Mucosa of rectum (tissue), 2 donors: ENCODE data around the gene SELENOS.

Source experiments
- H3K27ac ChIP-seq, 2 donors: one replicate each; pipeline ENCODE4 v1.7.0; 2013; ENCODE audit warnings: inconsistent platforms in 2 of 2, low read depth in 2 of 2, low read length in 2 of 2
- H3K27me3 ChIP-seq, 2 donors: one replicate each; pipeline ENCODE4 v1.7.0; 2013; ENCODE audit warnings: low read length in 2 of 2; ENCODE audit not compliant: control insufficient read depth in 2 of 2, insufficient read depth in 2 of 2
- H3K36me3 ChIP-seq, 2 donors: one replicate each; pipeline ENCODE4 v1.7.0; 2013; ENCODE audit warnings: low read length in 2 of 2; ENCODE audit not compliant: control insufficient read depth in 2 of 2, insufficient read depth in 2 of 2
- H3K4me1 ChIP-seq, 2 donors: one replicate each; pipeline ENCODE4 v1.7.0; 2013; ENCODE audit warnings: low read length in 2 of 2, mild to moderate bottlenecking in 1 of 2; ENCODE audit not compliant: control insufficient read depth in 2 of 2, insufficient read depth in 2 of 2
- H3K4me3 ChIP-seq, 2 donors: one replicate each; pipeline ENCODE4 v1.7.0; 2013; ENCODE audit warnings: low read length in 2 of 2
- H3K9ac ChIP-seq, 2 donors: one replicate each; pipeline ENCODE4 v1.7.0; 2013; ENCODE audit warnings: low read length in 2 of 2, low read depth in 1 of 2, mild to moderate bottlenecking in 1 of 2
- H3K9me3 ChIP-seq, 2 donors: one replicate each; pipeline ENCODE4 v1.7.0; 2013; ENCODE audit warnings: low read length in 2 of 2; ENCODE audit not compliant: control insufficient read depth in 2 of 2
- donor health status: healthy.
- donor health status: Normal muscosa, but diverticular disease.

Gene SELENOS

DNA sequence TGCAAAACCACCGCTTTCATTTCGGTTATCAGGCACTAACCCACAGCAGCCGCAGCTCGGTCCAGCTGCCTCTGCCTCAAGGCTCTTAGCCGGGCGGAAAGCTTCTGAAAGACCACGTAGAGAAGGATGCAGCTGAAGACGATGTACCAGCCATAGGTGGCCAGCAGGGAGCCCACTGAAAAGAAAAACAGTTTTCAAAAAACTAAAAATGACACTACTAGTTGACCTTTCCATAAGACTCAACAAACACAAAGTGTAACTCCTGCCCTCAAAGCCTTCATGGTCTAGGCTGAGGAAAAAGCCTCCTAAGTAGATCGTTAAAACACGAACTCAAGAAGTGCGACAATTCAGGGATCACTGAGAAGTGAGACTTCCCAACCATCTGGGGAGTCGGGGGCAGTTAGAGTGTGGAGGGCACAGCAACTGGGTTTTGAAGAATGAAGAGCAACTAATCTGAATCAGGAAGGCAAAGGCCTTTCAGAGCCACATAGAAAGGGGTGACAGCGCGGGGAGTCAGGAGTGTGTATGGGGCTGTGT, 716 bp downstream of the SELENOS start:
- H3K36me3 ChIP-seq: peaks cover 47 to 52% of the 10 kb centered on the region in 2 donors
- peak overlapping the region; percentile 77 to 98 for H3K4me3 ChIP-seq
- no peaks in the 10 kb centered on the region for H3K27me3 ChIP-seq
- H3K9ac ChIP-seq: peak overlapping the region; percentile 89 to 98
- H3K4me1 ChIP-seq: peaks cover 22 to 29% of the 10 kb centered on the region in 2 donors
- no peaks in the 10 kb centered on the region for H3K9me3 ChIP-seq
- peak overlapping the region; percentile 95 to 97 for H3K27ac ChIP-seq

DNA sequence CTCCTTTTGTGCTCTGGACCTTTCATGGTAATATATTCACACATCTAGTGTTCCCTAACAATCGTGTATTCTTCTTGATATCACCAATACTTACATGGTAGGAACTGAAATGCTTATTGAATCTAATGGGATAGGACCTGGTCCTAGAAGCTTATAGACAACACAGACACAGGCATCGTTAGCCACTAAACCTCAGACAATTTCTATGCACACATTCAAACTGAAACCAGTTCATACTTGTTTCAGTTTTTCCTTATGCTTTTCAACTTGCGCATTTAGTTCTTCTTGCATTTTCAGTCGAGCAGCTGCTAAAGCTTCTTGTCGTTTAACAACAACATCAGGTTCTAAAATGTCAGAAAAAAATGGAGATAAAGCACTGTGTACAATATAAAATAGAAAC, 2.3 kb downstream of the SELENOS start:
- Histone ChIP-seq H3K36me3 (peaks cover 54 to 55% of the 10 kb centered on the region in 2 donors), H3K4me3 (no peak overlapping the region), H3K27ac (peak overlapping the region in 1 of 2 donors; percentile 95), H3K9ac (no peak overlapping the region), H3K9me3 (no peaks in the 10 kb centered on the region), H3K27me3 (no peaks in the 10 kb centered on the region), H3K4me1 (peaks cover 18 to 22% of the 10 kb centered on the region in 2 donors)

DNA sequence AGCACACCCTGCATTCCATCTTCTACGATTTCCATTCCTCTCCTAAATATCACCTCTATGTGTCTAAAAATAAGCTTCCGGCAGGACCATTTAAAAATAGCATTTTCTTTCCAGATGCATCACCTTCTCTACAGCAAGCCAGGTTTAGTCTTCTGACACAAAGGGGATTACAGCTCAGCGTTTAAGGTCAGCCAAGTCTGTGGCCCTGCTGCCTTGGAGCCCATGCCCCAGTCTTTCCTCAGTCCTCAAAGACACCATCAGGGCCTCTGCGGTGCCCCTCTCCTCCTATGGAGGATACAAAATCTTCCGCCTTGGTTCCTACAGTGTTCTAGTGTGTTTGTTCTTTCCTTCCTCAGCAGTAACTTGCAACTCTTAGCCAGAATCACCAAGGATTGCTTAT, 3.8 kb downstream of the SELENOS start:
- Histone ChIP-seq H3K9ac (no peak overlapping the region), H3K36me3 (peaks cover 54 to 60% of the 10 kb centered on the region in 2 donors), H3K27me3 (no peaks in the 10 kb centered on the region), H3K27ac (no peak overlapping the region), H3K9me3 (no peaks in the 10 kb centered on the region), H3K4me3 (no peak overlapping the region), H3K4me1 (peaks cover 10 to 14% of the 10 kb centered on the region in 2 donors)

DNA sequence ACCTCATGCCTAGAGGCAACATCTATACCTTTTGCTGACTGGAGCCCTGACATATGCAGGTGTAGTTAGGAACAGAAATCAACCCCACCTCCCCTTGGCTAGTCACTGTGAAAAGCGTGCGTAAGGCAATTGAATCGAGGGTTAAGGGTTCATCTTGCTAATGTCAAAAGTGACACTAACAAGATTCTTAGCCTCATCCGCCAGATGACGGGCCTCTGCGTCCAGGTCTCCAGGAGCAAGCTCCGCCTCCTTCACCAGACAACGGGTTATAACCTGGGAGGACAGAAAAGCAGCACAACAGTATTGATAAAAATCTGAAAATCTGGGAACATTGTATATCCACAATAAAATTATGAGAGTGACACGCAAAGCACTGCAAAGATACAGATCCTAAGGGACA, 4.7 kb downstream of the SELENOS start:
- peaks cover 54 to 60% of the 10 kb centered on the region in 2 donors for H3K36me3 ChIP-seq
- no peak overlapping the region for H3K27ac ChIP-seq
- peaks cover 2 to 6% of the 10 kb centered on the region in 2 donors for H3K4me1 ChIP-seq

DNA sequence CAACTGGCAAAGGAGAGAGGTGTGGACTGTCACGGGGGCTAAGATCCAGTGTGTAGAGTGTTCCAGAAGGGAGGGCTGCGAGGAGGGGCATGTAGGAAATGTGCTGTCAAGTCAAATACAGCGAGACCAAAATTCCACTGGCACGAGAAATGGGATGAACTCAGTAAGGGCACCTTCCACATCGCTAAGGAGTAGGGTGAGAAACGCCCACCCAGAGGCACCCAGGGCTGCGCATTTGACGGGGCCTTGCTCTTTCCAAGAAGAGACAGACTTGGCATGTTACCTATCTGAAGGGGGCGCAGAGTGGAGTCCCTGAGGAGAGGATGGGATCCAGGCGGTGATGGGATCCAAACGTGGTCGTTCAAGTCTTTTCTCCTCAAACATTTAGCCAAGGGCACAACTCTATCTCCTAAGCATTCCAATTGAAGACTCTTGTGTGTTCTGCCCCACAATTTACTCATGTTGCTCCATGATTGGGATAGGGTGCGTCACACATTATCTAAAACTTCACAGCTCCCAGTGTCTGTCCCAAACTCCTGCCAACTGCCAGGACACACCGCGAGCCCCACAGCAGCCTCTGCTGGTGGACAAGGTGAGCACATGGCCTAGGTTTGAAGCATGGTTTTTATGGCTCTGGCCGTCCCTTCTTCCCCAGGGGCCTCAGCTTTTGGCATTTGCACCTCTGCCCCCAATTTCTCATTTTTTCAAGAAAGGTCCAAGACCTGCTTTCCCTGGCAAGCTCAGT, 7.6 kb downstream of the SELENOS start:
- peaks cover 0 to 4% of the 10 kb centered on the region in 2 donors for H3K4me1 ChIP-seq
- H3K36me3 ChIP-seq: peaks cover 45 to 53% of the 10 kb centered on the region in 2 donors
- H3K27me3 ChIP-seq: no peaks in the 10 kb centered on the region
- no peaks in the 10 kb centered on the region for H3K9me3 ChIP-seq
- H3K4me3 ChIP-seq: no peak overlapping the region
- H3K9ac ChIP-seq: no peak overlapping the region
- no peak overlapping the region for H3K27ac ChIP-seq

More for the DNA sequence above, 4.7 kb downstream of the SELENOS start:
- Histone ChIP-seq H3K4me3 (no peak overlapping the region), H3K9ac (no peak overlapping the region), H3K9me3 (no peaks in the 10 kb centered on the region), H3K27me3 (no peaks in the 10 kb centered on the region)

DNA sequence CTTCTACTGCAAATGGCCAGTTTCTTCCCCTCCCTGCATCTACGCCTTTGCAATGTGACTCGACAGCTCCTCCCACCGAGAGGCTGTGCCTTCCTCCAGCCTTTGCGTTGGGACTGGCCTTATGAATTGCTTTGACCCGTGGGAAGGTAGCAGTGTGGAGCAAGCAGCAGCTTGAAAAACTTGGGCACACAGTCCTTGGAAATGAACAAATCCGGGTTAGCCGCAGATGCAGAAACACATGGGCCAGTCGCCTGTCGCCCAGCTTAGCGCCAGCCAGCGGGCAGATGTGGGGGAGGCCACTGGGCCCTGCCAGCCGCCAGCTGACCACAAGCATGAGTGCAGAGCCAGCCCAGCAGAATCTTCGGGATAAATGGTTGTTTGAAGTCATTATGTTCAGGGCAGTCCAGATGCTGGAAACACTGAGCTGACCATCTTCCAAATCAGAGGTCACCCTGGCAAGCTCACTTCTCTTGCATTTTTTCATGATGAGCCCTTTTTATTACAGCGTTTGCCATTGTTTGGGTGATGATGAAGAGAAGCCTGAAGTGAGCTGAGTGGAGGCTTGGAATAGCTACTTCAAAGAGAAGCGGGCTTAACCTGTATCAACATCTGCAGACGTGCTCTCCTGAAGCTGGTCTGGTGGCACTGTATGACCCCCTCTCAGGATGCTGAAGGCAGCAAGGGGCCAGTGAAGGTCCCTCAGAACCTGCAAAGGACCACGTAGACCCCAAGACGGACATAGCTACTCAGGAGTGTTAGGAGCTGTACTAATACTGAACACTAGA, 9.8 kb downstream of the SELENOS start:
- Histone ChIP-seq H3K9me3 (no peaks in the 10 kb centered on the region), H3K36me3 (peaks cover 26 to 31% of the 10 kb centered on the region in 2 donors), H3K27me3 (no peaks in the 10 kb centered on the region), H3K27ac (peak overlapping the region; percentile 20 to 43), H3K4me3 (no peak overlapping the region), H3K9ac (no peak overlapping the region), H3K4me1 (peaks cover 0 to 4% of the 10 kb centered on the region in 2 donors)

DNA sequence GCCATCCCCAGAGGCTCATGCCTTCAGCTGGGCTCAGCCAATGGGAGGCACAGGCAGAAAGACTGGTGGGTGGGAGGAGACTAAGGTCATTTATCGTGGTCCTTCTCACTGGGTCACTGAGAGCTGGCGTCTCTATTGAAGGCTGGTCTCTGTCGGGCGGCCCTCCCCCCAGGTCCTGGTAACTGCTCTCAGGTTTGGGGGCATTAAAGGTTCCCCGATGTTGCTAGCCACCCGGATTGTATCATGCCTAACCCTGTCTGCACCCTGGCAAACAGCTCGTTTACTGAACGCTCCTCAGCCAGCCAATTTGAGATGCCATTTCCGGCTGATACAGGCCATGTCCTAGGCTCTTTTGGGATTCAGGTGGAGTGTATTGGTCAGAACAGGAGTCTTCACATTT, 10.5 kb downstream of the SELENOS start:
- Histone ChIP-seq H3K27ac (peak overlapping the region; percentile 20 to 43), H3K36me3 (peaks cover 19 to 25% of the 10 kb centered on the region in 2 donors), H3K4me3 (no peak overlapping the region), H3K27me3 (no peaks in the 10 kb centered on the region), H3K9me3 (no peaks in the 10 kb centered on the region), H3K4me1 (peaks cover 0 to 4% of the 10 kb centered on the region in 2 donors), H3K9ac (no peak overlapping the region)

DNA sequence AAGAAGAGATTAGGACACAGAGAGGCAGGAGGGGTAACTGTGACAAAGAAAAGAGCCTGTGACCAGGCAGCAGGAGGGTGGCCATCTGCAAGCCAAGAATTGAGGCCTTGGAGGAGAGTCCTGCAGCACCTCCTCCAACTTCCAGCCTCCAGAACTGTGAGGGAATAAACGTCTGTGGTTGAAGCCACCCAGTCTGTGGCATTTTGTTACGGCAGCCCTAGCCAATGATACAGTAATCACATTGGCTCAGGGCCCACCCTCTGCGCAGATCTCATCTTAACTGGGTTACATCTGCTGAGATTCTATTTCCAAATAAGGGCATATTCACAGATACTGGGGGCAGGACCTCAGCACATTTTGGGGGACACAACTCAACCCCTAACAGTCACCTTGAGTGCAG, 11.3 kb downstream of the SELENOS start:
- Histone ChIP-seq H3K27ac (peak overlapping the region in 1 of 2 donors; percentile 11), H3K27me3 (no peaks in the 10 kb centered on the region), H3K9me3 (no peaks in the 10 kb centered on the region), H3K4me3 (no peak overlapping the region), H3K36me3 (peaks cover 12 to 17% of the 10 kb centered on the region in 2 donors), H3K4me1 (peaks cover 0 to 4% of the 10 kb centered on the region in 2 donors), H3K9ac (no peak overlapping the region)

DNA sequence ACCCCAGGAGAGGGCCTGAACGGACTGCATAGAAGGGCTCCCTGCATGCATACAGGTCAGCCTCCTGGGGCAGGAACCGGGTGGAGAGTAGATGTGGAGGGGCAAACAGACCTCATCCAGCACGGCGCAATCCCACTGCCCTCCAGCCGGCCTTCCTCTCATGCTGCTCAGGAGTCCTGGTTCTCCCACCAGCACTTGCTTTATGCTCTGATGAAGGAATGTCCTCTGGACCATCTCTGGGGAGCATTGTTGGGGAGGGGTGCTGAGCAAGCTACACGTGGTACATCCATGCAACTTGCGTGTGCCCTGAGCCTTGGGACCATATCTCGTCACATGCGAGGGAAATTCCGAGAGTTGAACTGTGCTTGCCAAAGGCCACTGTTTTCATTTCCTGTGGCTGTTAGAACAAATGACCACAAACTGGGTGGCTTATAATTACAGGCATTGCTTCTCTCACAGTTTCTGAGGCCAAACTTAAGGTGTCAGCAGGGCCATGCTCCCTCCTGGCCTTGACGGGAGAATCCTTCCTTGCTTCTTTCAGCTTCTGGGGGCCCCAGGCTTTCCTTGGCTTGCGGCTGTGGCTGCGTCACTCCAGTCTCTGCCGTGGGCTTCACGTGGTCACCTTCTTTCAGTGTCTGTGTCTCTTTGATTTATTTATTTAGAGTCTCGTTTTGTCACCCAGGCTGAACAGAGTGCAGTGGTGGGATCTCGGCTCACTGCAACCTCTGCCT, 12.2 kb downstream of the SELENOS start:
- H3K4me3 ChIP-seq: no peak overlapping the region
- H3K27ac ChIP-seq: peak overlapping the region in 1 of 2 donors; percentile 23
- H3K9ac ChIP-seq: no peak overlapping the region
- no peaks in the 10 kb centered on the region for H3K9me3 ChIP-seq
- H3K4me1 ChIP-seq: peaks cover 0 to 4% of the 10 kb centered on the region in 2 donors
- H3K36me3 ChIP-seq: peaks cover 4 to 9% of the 10 kb centered on the region in 2 donors
- no peaks in the 10 kb centered on the region for H3K27me3 ChIP-seq
